ENCODE measurements around the gene MROH9.

Gene MROH9

DNA sequence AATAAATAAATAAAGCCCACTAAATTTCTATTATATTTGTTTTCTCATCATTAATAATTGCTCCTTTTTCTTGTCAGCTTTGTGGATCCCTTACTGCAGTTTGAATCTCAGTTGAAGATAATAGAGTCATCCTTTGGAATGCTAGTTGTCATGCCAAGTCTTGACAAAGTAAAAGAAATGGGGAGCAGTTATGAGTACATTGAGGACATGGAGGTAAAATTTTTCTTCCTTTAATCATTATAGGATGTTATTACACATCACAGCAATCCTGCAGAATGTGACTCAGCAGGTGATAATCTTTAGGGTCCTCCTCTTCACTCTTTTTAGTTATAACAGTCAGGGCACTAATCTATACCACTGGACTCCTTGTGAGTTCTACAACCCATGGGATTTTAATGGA lies 24.1 kb downstream of the MROH9 start:
- Histone ChIP-seq H3K4me1 (ENCODE audit: control insufficient read depth, insufficient read depth, low read length, poor library complexity, severe bottlenecking) (no peaks in the 10 kb centered on the region), H3K27ac (ENCODE audit: insufficient read depth, low read length, poor library complexity, severe bottlenecking) (no peak overlapping the region), H3K4me3 (ENCODE audit: insufficient read depth, low read depth, low read length, poor library complexity, severe bottlenecking) (no peak overlapping the region), H3K27me3 (replicated peaks; ENCODE audit: control insufficient read depth, insufficient read depth, low read length, poor library complexity, severe bottlenecking) (no peaks in the 10 kb centered on the region), H3K36me3 (ENCODE audit: control insufficient read depth, insufficient read depth, low read length) (no peaks in the 10 kb centered on the region), H3K9me3 (ENCODE audit: control insufficient read depth, low read length) (no peaks in the 10 kb centered on the region)
- DNase-seq: no peak

DNA sequence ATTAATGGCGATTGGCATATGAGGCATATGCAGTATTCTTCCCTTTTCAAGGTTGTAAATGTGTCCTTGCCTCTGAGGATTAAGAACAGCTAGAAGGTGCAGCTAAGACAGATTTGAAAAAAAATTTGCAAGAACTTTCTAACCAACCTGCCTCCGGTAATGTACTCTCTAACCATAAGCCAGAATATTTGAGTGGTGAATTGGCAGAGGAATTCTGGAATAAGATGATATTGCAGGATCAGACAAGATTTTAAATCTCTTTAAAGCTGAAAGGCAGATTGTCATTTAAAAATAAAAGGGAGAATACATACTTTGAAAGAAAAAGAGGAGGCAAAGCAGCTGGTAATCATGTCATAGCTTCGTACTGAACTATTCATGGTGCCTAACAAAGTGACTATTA lies 29.2 kb downstream of the MROH9 start:
- Histone ChIP-seq H3K27me3 (replicated peaks; ENCODE audit: control insufficient read depth, insufficient read depth, low read length, poor library complexity, severe bottlenecking) (no peaks in the 10 kb centered on the region), H3K27ac (ENCODE audit: insufficient read depth, low read length, poor library complexity, severe bottlenecking) (no peak overlapping the region), H3K36me3 (ENCODE audit: control insufficient read depth, insufficient read depth, low read length) (no peaks in the 10 kb centered on the region), H3K4me3 (ENCODE audit: insufficient read depth, low read depth, low read length, poor library complexity, severe bottlenecking) (no peak overlapping the region), H3K9me3 (ENCODE audit: control insufficient read depth, low read length) (no peaks in the 10 kb centered on the region), H3K4me1 (ENCODE audit: control insufficient read depth, insufficient read depth, low read length, poor library complexity, severe bottlenecking) (no peaks in the 10 kb centered on the region)
- no peak for DNase-seq

DNA sequence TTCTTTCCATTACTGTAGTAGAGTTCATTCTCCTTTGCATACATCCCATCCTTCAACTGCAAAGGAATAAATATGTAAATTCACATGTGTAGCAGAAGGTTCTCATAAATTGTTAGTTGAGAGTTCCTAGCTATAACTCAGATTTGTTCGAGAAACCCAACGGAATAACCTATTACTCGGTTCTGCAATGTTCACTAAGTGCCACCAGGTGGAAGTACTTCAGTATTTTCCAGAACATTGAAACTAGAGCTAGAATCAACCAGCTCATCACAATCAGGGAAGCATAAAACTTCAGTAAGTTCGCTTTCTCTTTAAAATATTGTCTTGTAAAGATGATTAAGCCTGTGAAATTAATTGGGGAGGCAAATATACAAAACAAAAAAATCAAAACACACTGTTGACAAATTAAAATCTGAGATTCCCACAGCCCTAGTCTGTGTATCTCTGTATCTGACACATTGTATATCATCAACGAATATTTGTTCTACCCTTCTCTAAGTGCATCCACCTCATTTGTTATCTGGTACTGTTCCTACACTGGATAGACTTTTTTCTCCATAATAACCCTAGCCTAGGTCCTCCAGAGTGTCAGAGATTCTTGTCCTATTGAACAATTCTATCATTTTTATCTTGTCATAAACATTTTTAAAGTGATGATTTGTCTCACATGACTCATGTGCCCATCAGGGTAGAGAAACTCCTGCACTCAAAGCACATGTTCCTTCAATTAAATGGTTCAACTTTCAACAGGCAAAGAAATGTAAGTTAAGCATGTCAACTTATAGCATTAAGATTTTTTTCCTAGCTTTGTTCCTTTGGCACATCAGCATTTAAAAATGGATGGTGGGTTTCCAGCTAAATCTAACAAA lies 31.9 kb downstream of the MROH9 start:
- H3K27ac ChIP-seq (ENCODE audit: insufficient read depth, low read length, poor library complexity, severe bottlenecking): no peak overlapping the region
- H3K4me1 ChIP-seq (ENCODE audit: control insufficient read depth, insufficient read depth, low read length, poor library complexity, severe bottlenecking): no peaks in the 10 kb centered on the region
- no peaks in the 10 kb centered on the region for H3K36me3 ChIP-seq (ENCODE audit: control insufficient read depth, insufficient read depth, low read length)
- no peaks in the 10 kb centered on the region for H3K27me3 ChIP-seq (replicated peaks; ENCODE audit: control insufficient read depth, insufficient read depth, low read length, poor library complexity, severe bottlenecking)
- no peak overlapping the region for H3K4me3 ChIP-seq (ENCODE audit: insufficient read depth, low read depth, low read length, poor library complexity, severe bottlenecking)
- no peak for DNase-seq
- H3K9me3 ChIP-seq (ENCODE audit: control insufficient read depth, low read length): no peaks in the 10 kb centered on the region

DNA sequence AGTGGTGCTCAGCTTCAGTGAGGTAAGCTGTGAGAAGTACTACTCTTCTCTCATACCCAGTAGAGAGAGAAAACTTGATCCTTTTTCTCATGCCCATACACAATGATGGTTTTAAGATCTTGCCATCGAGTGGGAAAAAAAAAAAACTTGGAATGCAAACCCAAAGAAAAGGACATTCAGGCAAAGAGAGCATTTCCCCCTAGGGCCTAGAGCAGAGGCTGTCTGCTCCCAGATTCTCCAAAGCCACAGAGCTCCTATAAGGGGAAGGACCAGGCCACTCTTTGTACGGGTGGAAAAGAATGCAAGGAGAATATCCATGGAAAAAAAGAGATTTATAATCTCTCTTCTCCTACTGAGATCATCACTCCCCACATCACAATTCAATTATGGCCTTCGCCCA lies 34.9 kb downstream of the MROH9 start:
- Histone ChIP-seq H3K4me3 (ENCODE audit: insufficient read depth, low read depth, low read length, poor library complexity, severe bottlenecking) (no peak overlapping the region), H3K9me3 (ENCODE audit: control insufficient read depth, low read length) (no peaks in the 10 kb centered on the region), H3K36me3 (ENCODE audit: control insufficient read depth, insufficient read depth, low read length) (no peaks in the 10 kb centered on the region), H3K27me3 (replicated peaks; ENCODE audit: control insufficient read depth, insufficient read depth, low read length, poor library complexity, severe bottlenecking) (no peaks in the 10 kb centered on the region), H3K27ac (ENCODE audit: insufficient read depth, low read length, poor library complexity, severe bottlenecking) (no peak overlapping the region), H3K4me1 (ENCODE audit: control insufficient read depth, insufficient read depth, low read length, poor library complexity, severe bottlenecking) (no peaks in the 10 kb centered on the region)
- no peak for DNase-seq

DNA sequence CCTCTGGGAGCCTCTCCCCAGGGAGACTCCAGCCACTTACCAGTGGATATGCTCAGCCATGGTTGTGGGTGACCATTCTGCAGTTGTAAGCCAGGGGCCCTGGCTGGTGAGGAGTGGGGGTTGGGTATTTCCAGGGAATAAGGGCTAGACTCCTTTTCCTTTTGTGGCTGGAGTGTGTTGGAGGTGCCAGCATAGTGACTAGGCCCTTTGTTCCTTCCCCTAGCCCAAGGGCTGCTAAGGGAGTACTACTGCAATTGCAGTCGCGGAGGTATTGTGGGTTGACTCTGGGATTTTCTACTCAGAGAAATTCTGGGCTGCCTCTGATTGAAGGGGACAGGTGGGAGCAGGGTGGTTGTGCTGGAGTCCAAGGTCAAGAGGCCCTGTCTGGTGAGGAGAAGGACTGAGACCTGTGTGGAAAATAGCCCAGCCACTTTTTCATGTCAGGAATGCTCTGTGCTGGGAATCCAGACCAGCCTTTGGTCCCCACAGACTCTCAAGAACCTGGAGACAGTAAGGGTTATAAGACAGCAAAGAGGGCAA lies 43.1 kb downstream of the MROH9 start:
- H3K27me3 ChIP-seq (replicated peaks; ENCODE audit: control insufficient read depth, insufficient read depth, low read length, poor library complexity, severe bottlenecking): no peaks in the 10 kb centered on the region

DNA sequence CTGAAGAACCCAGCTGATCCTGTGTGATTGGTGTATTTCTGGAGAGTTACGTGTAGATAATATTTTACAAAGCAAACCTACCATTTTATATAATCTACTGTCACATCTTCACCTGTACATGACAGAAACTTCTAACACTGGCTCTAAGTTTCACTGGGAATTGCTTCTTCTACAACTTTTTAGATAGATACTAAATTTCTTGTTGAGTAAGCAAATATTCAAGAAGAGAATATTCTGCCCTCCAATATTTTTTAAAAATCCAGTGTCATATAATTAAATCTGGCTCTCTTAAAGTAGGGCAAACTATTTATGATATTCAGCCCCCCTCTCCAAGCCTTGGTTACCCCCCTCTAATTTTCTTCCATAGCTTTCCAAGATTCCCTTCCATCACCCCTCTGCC lies 50.1 kb downstream of the MROH9 start:
- Histone ChIP-seq H3K9me3 (ENCODE audit: control insufficient read depth, low read length) (no peaks in the 10 kb centered on the region), H3K4me1 (ENCODE audit: control insufficient read depth, insufficient read depth, low read length, poor library complexity, severe bottlenecking) (no peaks in the 10 kb centered on the region), H3K27me3 (replicated peaks; ENCODE audit: control insufficient read depth, insufficient read depth, low read length, poor library complexity, severe bottlenecking) (no peaks in the 10 kb centered on the region), H3K4me3 (ENCODE audit: insufficient read depth, low read depth, low read length, poor library complexity, severe bottlenecking) (no peak overlapping the region), H3K36me3 (ENCODE audit: control insufficient read depth, insufficient read depth, low read length) (no peaks in the 10 kb centered on the region), H3K27ac (ENCODE audit: insufficient read depth, low read length, poor library complexity, severe bottlenecking) (no peak overlapping the region)
- no peak for DNase-seq

More for the DNA sequence above, 43.1 kb downstream of the MROH9 start:
- Histone ChIP-seq H3K36me3 (ENCODE audit: control insufficient read depth, insufficient read depth, low read length) (no peaks in the 10 kb centered on the region), H3K4me3 (ENCODE audit: insufficient read depth, low read depth, low read length, poor library complexity, severe bottlenecking) (no peak overlapping the region), H3K4me1 (ENCODE audit: control insufficient read depth, insufficient read depth, low read length, poor library complexity, severe bottlenecking) (no peaks in the 10 kb centered on the region), H3K9me3 (ENCODE audit: control insufficient read depth, low read length) (no peaks in the 10 kb centered on the region), H3K27ac (ENCODE audit: insufficient read depth, low read length, poor library complexity, severe bottlenecking) (no peak overlapping the region)
- DNase-seq: no peak

DNA sequence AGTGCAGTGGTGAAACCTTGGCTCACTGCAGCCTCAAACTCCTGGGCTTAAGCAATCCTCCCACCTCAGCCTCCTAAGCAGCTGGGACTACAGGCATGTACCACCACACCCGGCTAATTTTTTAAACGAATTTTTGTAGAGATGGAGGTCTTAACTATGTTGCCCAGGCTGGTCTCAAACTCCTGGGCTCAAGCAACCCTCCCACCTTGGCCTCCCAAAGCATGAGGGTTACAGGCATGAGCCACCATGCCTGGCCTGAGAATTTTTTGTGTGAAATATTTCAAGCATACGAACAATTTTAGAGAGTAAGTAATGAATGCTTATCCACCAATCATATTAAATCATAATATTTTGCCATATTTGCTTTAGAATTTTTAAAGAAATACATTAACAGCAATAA lies 51.6 kb downstream of the MROH9 start:
- H3K9me3 ChIP-seq (ENCODE audit: control insufficient read depth, low read length): no peaks in the 10 kb centered on the region
- no peak overlapping the region for H3K27ac ChIP-seq (ENCODE audit: insufficient read depth, low read length, poor library complexity, severe bottlenecking)
- H3K36me3 ChIP-seq (ENCODE audit: control insufficient read depth, insufficient read depth, low read length): no peaks in the 10 kb centered on the region
- no peaks in the 10 kb centered on the region for H3K27me3 ChIP-seq (replicated peaks; ENCODE audit: control insufficient read depth, insufficient read depth, low read length, poor library complexity, severe bottlenecking)
- H3K4me3 ChIP-seq (ENCODE audit: insufficient read depth, low read depth, low read length, poor library complexity, severe bottlenecking): no peak overlapping the region
- DNase-seq: no peak
- no peaks in the 10 kb centered on the region for H3K4me1 ChIP-seq (ENCODE audit: control insufficient read depth, insufficient read depth, low read length, poor library complexity, severe bottlenecking)

DNA sequence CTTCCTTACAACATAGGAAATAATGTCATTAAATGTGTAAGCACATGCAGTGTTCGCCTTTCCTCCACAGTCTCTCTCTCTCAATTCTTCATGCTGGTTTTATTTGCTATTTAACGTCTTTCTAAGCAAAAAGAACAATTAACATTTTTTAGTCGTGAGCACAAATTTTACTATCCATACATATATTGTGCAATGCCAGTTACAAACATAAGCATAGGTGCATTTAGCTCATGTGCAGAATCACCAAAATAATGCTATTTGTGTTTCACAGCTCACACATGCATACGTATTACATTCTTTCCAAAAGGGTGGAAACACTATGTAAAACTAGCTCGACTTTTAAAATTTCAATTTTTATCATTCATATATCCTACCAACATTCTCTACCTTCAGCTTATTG lies 52.1 kb downstream of the MROH9 start:
- no peaks in the 10 kb centered on the region for H3K4me1 ChIP-seq (ENCODE audit: control insufficient read depth, insufficient read depth, low read length, poor library complexity, severe bottlenecking)
- no peak overlapping the region for H3K4me3 ChIP-seq (ENCODE audit: insufficient read depth, low read depth, low read length, poor library complexity, severe bottlenecking)
- H3K9me3 ChIP-seq (ENCODE audit: control insufficient read depth, low read length): no peaks in the 10 kb centered on the region
- H3K36me3 ChIP-seq (ENCODE audit: control insufficient read depth, insufficient read depth, low read length): no peaks in the 10 kb centered on the region
- no peak overlapping the region for H3K27ac ChIP-seq (ENCODE audit: insufficient read depth, low read length, poor library complexity, severe bottlenecking)
- H3K27me3 ChIP-seq (replicated peaks; ENCODE audit: control insufficient read depth, insufficient read depth, low read length, poor library complexity, severe bottlenecking): no peaks in the 10 kb centered on the region
- DNase-seq: no peak

DNA sequence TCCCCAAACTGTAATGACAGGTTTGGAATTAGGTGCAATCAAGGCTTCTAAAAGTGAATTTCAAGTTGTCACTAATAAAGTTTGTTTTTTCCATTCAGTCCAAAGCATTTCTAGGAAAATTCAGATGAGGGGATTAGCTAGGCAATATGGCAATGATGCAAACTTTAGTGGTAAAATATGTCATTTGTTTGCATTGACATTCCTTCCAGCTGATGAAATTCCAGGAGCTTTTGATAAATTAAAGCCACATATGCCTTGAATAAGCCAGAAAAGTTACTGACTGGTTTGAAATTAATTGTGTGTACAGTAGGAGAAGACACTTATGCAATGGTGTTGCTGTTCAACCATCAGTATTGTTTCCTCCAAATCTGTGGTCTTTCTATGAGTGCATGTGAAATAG lies 57.8 kb downstream of the MROH9 start:
- no peaks in the 10 kb centered on the region for H3K4me1 ChIP-seq (ENCODE audit: control insufficient read depth, insufficient read depth, low read length, poor library complexity, severe bottlenecking)
- H3K36me3 ChIP-seq (ENCODE audit: control insufficient read depth, insufficient read depth, low read length): no peaks in the 10 kb centered on the region
- H3K4me3 ChIP-seq (ENCODE audit: insufficient read depth, low read depth, low read length, poor library complexity, severe bottlenecking): no peak overlapping the region
- H3K27me3 ChIP-seq (replicated peaks; ENCODE audit: control insufficient read depth, insufficient read depth, low read length, poor library complexity, severe bottlenecking): no peaks in the 10 kb centered on the region
- H3K27ac ChIP-seq (ENCODE audit: insufficient read depth, low read length, poor library complexity, severe bottlenecking): no peak overlapping the region
- DNase-seq: no peak
- no peaks in the 10 kb centered on the region for H3K9me3 ChIP-seq (ENCODE audit: control insufficient read depth, low read length)

DNA sequence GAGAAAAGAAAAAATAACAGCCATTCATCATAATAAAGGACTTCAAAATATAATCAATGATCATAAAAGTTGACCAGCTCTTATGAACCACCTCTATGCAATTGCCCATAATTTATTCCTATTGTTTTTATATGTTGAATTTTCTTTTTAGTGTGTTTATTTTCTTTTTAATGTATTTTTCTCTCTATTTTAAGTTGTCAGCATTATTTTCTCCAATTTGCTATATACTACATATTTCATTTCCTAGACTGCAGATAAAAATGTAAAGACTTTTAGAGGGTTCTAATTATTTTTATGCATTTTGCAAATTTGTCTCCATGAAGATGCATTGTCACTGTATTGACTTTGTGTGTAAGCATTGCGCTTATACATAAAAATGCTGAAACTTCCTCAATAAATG lies 58.4 kb downstream of the MROH9 start:
- no peaks in the 10 kb centered on the region for H3K27me3 ChIP-seq (replicated peaks; ENCODE audit: control insufficient read depth, insufficient read depth, low read length, poor library complexity, severe bottlenecking)
- no peak overlapping the region for H3K4me3 ChIP-seq (ENCODE audit: insufficient read depth, low read depth, low read length, poor library complexity, severe bottlenecking)
- H3K9me3 ChIP-seq (ENCODE audit: control insufficient read depth, low read length): no peaks in the 10 kb centered on the region
- H3K27ac ChIP-seq (ENCODE audit: insufficient read depth, low read length, poor library complexity, severe bottlenecking): no peak overlapping the region
- H3K36me3 ChIP-seq (ENCODE audit: control insufficient read depth, insufficient read depth, low read length): no peaks in the 10 kb centered on the region
- no peaks in the 10 kb centered on the region for H3K4me1 ChIP-seq (ENCODE audit: control insufficient read depth, insufficient read depth, low read length, poor library complexity, severe bottlenecking)
- DNase-seq: no peak
